GM12892 (cell line): ENCODE data around the gene NDUFB7.

ENCODE experiments used
- DNase-seq: peaks from one replicate; pipeline ENCODE4 v3.0.0; 2011; ENCODE audit not compliant: insufficient read length
- FAIRE-seq: peaks from 2 replicates; lab custom pipeline; 2011; peaks lifted over from hg19 to GRCh38; lab: Jason Lieb, UNC
- POLR2A ChIP-seq: IDR thresholded peaks from 2 replicates; pipeline ENCODE4 v1.6.1; 2011; ENCODE audit warnings: low read depth, low read length, control low read depth
- POLR2AphosphoS5 ChIP-seq: IDR thresholded peaks from 2 replicates; pipeline ENCODE4 v1.6.1; 2011; ENCODE audit warnings: low read depth, low read length, control low read depth
- TAF1 ChIP-seq: IDR thresholded peaks from 2 replicates; pipeline ENCODE4 v1.6.1; 2011; ENCODE audit warnings: low read depth, mild to moderate bottlenecking, control low read depth, low read length, borderline replicate concordance

Gene NDUFB7

DNA sequence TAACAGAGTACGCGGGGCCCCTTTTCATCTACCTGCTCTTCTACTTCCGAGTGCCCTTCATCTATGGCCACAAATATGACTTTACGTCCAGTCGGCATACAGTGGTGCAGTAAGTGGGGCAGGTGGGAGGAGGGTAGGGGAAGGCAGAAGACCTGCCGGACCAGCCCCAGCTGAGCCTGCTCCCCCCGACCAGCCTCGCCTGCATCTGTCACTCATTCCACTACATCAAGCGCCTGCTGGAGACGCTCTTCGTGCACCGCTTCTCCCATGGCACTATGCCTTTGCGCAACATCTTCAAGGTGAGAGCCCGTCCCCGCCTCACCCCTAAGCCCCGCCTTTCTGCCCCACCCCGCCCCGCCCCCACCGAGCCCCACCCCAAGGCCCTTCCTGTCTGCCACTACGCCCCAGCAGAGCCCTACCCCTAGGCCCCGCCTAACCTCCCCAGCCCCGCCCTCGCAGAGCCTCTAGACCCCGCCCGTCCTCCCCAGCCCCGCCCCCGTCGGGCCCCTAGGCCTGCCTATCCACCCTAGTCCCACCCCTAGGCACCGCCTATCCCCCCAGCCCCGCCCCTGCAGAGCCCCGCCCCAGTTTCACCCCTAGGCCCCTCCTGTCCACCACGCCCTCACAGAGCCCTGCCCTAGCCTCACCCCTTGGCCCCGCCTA lies 7.7 kb downstream of the NDUFB7 start:
- TF ChIP-seq POLR2A = no peak
- no peak for TF ChIP-seq POLR2AphosphoS5
- no peak for TF ChIP-seq TAF1
- peak; percentile 65 for DNase-seq
- no peak for FAIRE-seq

DNA sequence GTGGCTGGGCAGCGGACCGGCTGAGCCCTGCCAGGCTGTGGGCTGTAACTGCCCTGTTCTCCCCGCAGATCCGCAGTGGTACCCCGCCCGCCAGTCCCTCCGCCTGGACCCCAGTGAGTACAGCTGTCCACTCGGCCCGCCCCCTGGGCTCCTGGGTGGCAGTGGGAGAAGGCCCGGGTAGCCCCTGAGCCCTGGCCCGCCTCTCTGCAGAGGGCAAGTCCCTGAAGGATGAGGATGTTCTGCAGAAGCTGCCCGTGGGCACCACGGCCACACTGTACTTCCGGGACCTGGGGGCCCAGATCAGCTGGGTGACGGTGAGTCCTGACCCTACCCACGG lies 8.3 kb downstream of the NDUFB7 start:
- no peak for DNase-seq
- no peak for FAIRE-seq
- no peak for TF ChIP-seq TAF1
- TF ChIP-seq POLR2A = no peak
- no peak for TF ChIP-seq POLR2AphosphoS5

- no peak for TF ChIP-seq POLR2A
- FAIRE-seq (no peak), DNase-seq (no peak)
These were observed 8.9 kb downstream of the NDUFB7 start for GRCh38 chr19:14562660-14563589.

GRCh38 chr19:14561847-14562351 lies 10.0 kb downstream of the NDUFB7 start:
- DNase-seq (no peak), FAIRE-seq (no peak)
- TF ChIP-seq TAF1 (no peak), POLR2A (no peak), POLR2AphosphoS5 (no peak)

GRCh38 chr19:14561249-14561648 lies 10.6 kb downstream of the NDUFB7 start:
- TF ChIP-seq POLR2AphosphoS5 (no peak), POLR2A (no peak), TAF1 (no peak)
- FAIRE-seq = no peak

DNA sequence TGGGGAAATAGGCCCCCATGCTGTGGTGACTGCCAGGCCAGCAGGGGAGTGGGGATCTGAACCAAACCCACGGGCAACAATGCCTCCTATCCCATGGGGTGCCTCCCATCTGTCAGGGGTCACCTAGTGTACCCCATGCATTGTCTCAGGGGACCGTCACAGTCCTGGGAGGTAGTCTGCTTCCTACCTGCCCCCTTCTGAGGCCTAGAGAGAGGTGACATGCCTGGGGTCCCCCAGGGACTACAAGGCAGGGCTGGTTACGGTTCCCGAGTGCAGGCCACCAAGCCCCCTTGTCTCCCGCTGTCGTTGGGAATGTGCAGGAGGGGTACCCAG lies 11.1 kb downstream of the NDUFB7 start:
- DNase-seq (no peak), FAIRE-seq (no peak)
- TF ChIP-seq TAF1 = no peak
- TF ChIP-seq POLR2AphosphoS5 = no peak
- no peak for TF ChIP-seq POLR2A

More at GRCh38 chr19:14561249-14561648, 10.6 kb downstream of the NDUFB7 start:
- no peak for DNase-seq

DNA sequence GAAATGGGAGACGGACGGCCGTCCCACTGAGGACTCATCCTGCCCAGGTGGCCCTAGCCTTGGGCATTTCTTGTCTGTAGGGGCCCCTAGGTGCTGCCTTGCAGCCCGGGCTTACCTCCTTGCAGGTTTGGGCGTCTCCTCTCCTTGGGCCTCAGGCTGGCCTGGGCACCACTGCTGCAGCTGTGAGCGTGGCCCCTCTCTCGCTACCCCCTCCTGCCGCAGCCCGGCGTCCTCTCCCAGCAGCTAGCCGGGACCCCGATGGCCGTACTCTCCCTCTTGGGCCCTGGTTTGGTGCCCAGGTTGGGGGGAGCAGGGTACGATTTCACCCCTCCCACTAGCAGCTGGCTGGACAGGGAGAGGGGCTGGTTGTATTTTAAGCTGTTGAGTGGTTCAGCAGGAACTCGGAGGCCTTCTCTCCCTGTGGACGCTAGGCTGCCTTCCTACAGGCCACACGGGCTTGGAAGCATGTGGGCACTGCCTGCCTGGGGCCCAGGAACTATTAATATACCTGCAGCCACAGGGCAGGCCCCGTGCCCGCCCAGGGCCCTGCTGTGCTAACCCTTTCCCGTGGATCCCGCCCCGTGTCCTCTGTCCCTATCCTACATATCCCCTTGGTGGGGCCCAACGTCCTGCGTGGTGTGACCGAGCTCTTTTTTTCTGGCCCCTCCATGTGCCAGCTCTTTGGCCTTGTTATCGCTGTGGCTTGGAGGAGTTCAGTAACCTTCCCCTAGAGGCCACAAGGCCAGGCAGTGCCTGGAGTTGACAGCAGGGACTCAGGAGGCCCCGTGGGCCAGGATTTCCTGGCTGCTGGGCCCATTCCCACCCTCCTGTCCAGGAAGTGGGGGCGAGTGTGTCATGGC lies 11.7 kb downstream of the NDUFB7 start:
- TF ChIP-seq POLR2AphosphoS5 = no peak
- TF ChIP-seq TAF1 = no peak
- TF ChIP-seq POLR2A = no peak
- FAIRE-seq (no peak), DNase-seq (no peak)

DNA sequence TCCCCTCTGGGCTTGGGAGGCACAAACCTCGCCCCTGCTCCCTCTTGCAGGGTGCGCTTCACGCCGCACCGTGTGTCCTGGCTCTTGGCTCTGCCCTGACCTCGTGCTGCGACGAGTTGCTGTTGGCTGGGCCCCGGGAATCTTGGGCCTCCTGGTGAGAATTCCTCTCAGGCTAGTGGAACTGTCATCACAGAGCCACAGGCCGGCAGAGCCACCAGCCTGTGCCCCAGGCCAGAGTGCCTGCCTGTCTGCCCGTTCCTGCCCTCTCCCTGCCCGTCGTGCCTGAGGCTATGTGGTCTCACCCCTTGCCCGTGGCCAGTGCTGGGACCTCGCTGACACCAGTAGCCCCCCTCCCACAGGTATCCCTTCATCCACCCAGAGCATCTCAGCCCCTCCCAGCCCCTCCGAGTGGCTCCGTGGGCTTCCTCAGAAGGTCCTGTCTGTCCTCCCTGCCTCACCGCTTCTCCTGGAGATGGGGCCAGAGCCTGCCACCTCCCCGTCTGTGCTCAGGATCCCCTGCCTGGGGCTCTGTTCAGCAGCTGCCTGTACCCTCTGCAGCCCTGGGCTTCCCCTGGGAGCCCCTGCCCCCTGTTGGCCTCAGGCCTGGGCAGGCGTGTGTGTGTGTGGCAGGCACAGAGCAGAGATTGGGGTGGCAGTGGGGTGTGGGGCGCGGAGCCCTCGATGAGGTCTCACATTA lies 13.3 kb downstream of the NDUFB7 start:
- no peak for DNase-seq
- FAIRE-seq = no peak
- TF ChIP-seq POLR2A = no peak
- TF ChIP-seq POLR2AphosphoS5 = no peak
- TF ChIP-seq TAF1 = no peak

GRCh38 chr19:14556662-14557188 lies 15.1 kb downstream of the NDUFB7 start:
- no peak for TF ChIP-seq POLR2A
- no peak for TF ChIP-seq POLR2AphosphoS5
- TF ChIP-seq TAF1 = no peak
- peak; percentile 89 for FAIRE-seq
- DNase-seq = peak; percentile 95

GRCh38 chr19:14555918-14556661 lies 15.8 kb downstream of the NDUFB7 start:
- DNase-seq (no peak), FAIRE-seq (peak; percentile 5)
- no peak for TF ChIP-seq TAF1
- TF ChIP-seq POLR2A = no peak
- no peak for TF ChIP-seq POLR2AphosphoS5
